ENCODE measurements around the gene NRG2.

NRG2 gene

GRCh38 chr5:139903450-139903794, 139.7 kb downstream of the NRG2 start:
- DNase-seq (ENCODE audit: low read depth): no peak

- DNase-seq (ENCODE audit: low read depth): no peak
These were observed 141.1 kb downstream of the NRG2 start for GRCh38 chr5:139901986-139902385.

- no peak for DNase-seq (ENCODE audit: low read depth)
These were observed 141.9 kb downstream of the NRG2 start for GRCh38 chr5:139901251-139901575.

- DNase-seq (ENCODE audit: low read depth): no peak
These were observed 142.4 kb downstream of the NRG2 start for GRCh38 chr5:139900546-139901250.

GRCh38 chr5:139898981-139899380, 144.1 kb downstream of the NRG2 start:
- no peak for DNase-seq (ENCODE audit: low read depth)

GRCh38 chr5:139897982-139898381, 145.1 kb downstream of the NRG2 start:
- no peak for DNase-seq (ENCODE audit: low read depth)

GRCh38 chr5:139897342-139897741, 145.8 kb downstream of the NRG2 start:
- DNase-seq (ENCODE audit: low read depth): no peak

- no peak for DNase-seq (ENCODE audit: low read depth)
These were observed 146.4 kb downstream of the NRG2 start for GRCh38 chr5:139896718-139897117.

GRCh38 chr5:139895647-139896046, 147.5 kb downstream of the NRG2 start:
- no peak for DNase-seq (ENCODE audit: low read depth)

GRCh38 chr5:139895046-139895445, 148.1 kb downstream of the NRG2 start:
- no peak for DNase-seq (ENCODE audit: low read depth)

- DNase-seq (ENCODE audit: low read depth): no peak
These were observed 149.2 kb downstream of the NRG2 start for GRCh38 chr5:139893873-139894272.

- no peak for DNase-seq (ENCODE audit: low read depth)
These were observed 153.7 kb downstream of the NRG2 start for GRCh38 chr5:139889410-139889809.

GRCh38 chr5:139888370-139888769, 154.7 kb downstream of the NRG2 start:
- no peak for DNase-seq (ENCODE audit: low read depth)

GRCh38 chr5:139886213-139886612, 156.9 kb downstream of the NRG2 start:
- DNase-seq (ENCODE audit: low read depth): no peak

- DNase-seq (ENCODE audit: low read depth): no peak
These were observed 157.3 kb downstream of the NRG2 start for GRCh38 chr5:139885857-139886208.

GRCh38 chr5:139885172-139885856, 157.8 kb downstream of the NRG2 start:
- no peak for DNase-seq (ENCODE audit: low read depth)

GRCh38 chr5:139884734-139885133, 158.4 kb downstream of the NRG2 start:
- no peak for DNase-seq (ENCODE audit: low read depth)

GRCh38 chr5:139884144-139884543, 159.0 kb downstream of the NRG2 start:
- DNase-seq (ENCODE audit: low read depth): no peak

GRCh38 chr5:139882961-139883539, 160.0 kb downstream of the NRG2 start:
- DNase-seq (ENCODE audit: low read depth): no peak

GRCh38 chr5:139882316-139882715, 160.8 kb downstream of the NRG2 start:
- DNase-seq (ENCODE audit: low read depth): no peak

GRCh38 chr5:139881143-139881733, 161.9 kb downstream of the NRG2 start:
- DNase-seq (ENCODE audit: low read depth): no peak

- DNase-seq (ENCODE audit: low read depth): no peak
These were observed 162.5 kb downstream of the NRG2 start for GRCh38 chr5:139880416-139881142.

- DNase-seq (ENCODE audit: low read depth): no peak
These were observed 165.0 kb downstream of the NRG2 start for GRCh38 chr5:139878093-139878492.
